DND-41 (cell line): ENCODE results near the gene MYL3.

Experiments
- ATAC-seq: fragments of 200-7000 bp; cut with Tn5 transposase; 3 replicates; pipeline ENCODE4 v1.9.1; 2021; ENCODE audit warnings: low read depth; ENCODE audit not compliant: insufficient read depth
- DNase-seq: peaks from one replicate; pipeline ENCODE4 v3.0.0-alpha.2; 2020
- H2AFZ ChIP-seq: 2 replicates; pipeline ENCODE4 v1.6.0; 2012; ENCODE audit warnings: low read depth, low read length
- H3K27ac ChIP-seq: 2 replicates; pipeline ENCODE4 v1.5.1; 2012; ENCODE audit warnings: low read length, inconsistent platforms
- H3K27me3 ChIP-seq: fragments of 200-600 bp; sonication (generic); 2 replicates; pipeline ENCODE4 v1.6.0; 2012; ENCODE audit warnings: low read length, mild to moderate bottlenecking, inconsistent platforms; ENCODE audit not compliant: insufficient read depth, poor library complexity
- H3K36me3 ChIP-seq: 2 replicates; pipeline ENCODE4 v1.5.1; 2012; ENCODE audit warnings: low read length, inconsistent platforms; ENCODE audit not compliant: insufficient read depth
- H3K4me1 ChIP-seq: 2 replicates; pipeline ENCODE4 v1.5.1; 2012; ENCODE audit warnings: mild to moderate bottlenecking, low read length; ENCODE audit not compliant: insufficient read depth
- H3K4me2 ChIP-seq: 2 replicates; pipeline ENCODE4 v1.6.0; 2012; ENCODE audit warnings: mild to moderate bottlenecking, moderate library complexity, low read length, inconsistent platforms; ENCODE audit not compliant: insufficient read depth
- H3K4me3 ChIP-seq, 2 experiments: fragments of 200-600 bp in 1 of 2; shearing (Covaris generic) in 1 of 2; 2 replicates each; pipeline ENCODE4 v1.5.1; 2012 to 2016; ENCODE audit warnings: inconsistent platforms in 2 of 2, low read length in 2 of 2, mild to moderate bottlenecking in 2 of 2, low read depth in 1 of 2, moderate library complexity in 1 of 2
- H3K79me2 ChIP-seq: 2 replicates; pipeline ENCODE4 v1.6.0; 2012; ENCODE audit warnings: low read length, inconsistent platforms; ENCODE audit not compliant: insufficient read depth
- H3K9ac ChIP-seq: 2 replicates; pipeline ENCODE4 v1.6.0; 2012; ENCODE audit warnings: low read depth, mild to moderate bottlenecking, inconsistent platforms, low read length, moderate library complexity
- H3K9me3 ChIP-seq: 2 replicates; pipeline ENCODE4 v1.5.1; 2012; ENCODE audit warnings: low read length, moderate library complexity, mild to moderate bottlenecking, inconsistent platforms; ENCODE audit not compliant: insufficient read depth, severe bottlenecking
- H4K20me1 ChIP-seq: 2 replicates; pipeline ENCODE4 v1.6.0; 2012; ENCODE audit warnings: low read length; ENCODE audit not compliant: insufficient read depth
- CTCF ChIP-seq: IDR thresholded peaks from 2 replicates; pipeline ENCODE4 v1.5.1; 2012; ENCODE audit warnings: borderline replicate concordance, low read length, moderate library complexity, mild to moderate bottlenecking; ENCODE audit not compliant: poor library complexity, severe bottlenecking; ENCODE audit errors: extremely low read depth
- EZH2 ChIP-seq: IDR thresholded peaks from 3 replicates; pipeline ENCODE4 v1.6.1; 2012; ENCODE audit warnings: borderline replicate concordance, low read depth, mild to moderate bottlenecking, moderate library complexity, low read length, inconsistent platforms; ENCODE audit not compliant: severe bottlenecking

MYL3 gene

GRCh38 chr3:46867550-46867898 is 4.3 kb upstream of the MYL3 start:
- no peak overlapping the region for H3K27ac ChIP-seq
- H3K79me2 ChIP-seq, result no peaks in the 10 kb centered on the region
- TF ChIP-seq CTCF (no peak), EZH2 (no peak)
- H3K9me3 ChIP-seq, result no peaks in the 10 kb centered on the region
- H3K4me3 ChIP-seq, result no peak overlapping the region
- H2AFZ ChIP-seq, result no peak overlapping the region
- DNase-seq (no peak), ATAC-seq (no peak)
- no peak overlapping the region for H3K4me2 ChIP-seq
- H4K20me1 ChIP-seq, result no peaks in the 10 kb centered on the region; the same call in 1 of the 2 replicates
- no peaks in the 10 kb centered on the region for H3K27me3 ChIP-seq
- H3K4me1 ChIP-seq, result no peaks in the 10 kb centered on the region
- no peak overlapping the region for H3K9ac ChIP-seq
- no peaks in the 10 kb centered on the region for H3K36me3 ChIP-seq

- Histone ChIP-seq H3K9ac (no peak overlapping the region), H3K27me3 (no peaks in the 10 kb centered on the region), H3K4me2 (no peak overlapping the region), H3K27ac (peak overlapping the region; percentile 34; the same call in 1 of the 2 replicates), H3K4me3 (no peak overlapping the region), H4K20me1 (no peaks in the 10 kb centered on the region; the same call in 1 of the 2 replicates), H3K9me3 (no peaks in the 10 kb centered on the region), H3K79me2 (no peaks in the 10 kb centered on the region), H2AFZ (no peak overlapping the region), H3K36me3 (no peaks in the 10 kb centered on the region), H3K4me1 (no peaks in the 10 kb centered on the region)
- peak; percentile 87 for ATAC-seq
- peak; percentile 78 for DNase-seq
- TF ChIP-seq CTCF (peak; percentile 95), EZH2 (no peak)
These were observed 3.7 kb upstream of the MYL3 start for GRCh38 chr3:46866720-46867549.

- TF ChIP-seq CTCF, result no peak
- ATAC-seq (no peak), DNase-seq (no peak)
- H3K9ac ChIP-seq, result no peak overlapping the region
- no peaks in the 10 kb centered on the region for H4K20me1 ChIP-seq
- no peaks in the 10 kb centered on the region for H3K79me2 ChIP-seq
- no peak overlapping the region for H3K27ac ChIP-seq
- no peaks in the 10 kb centered on the region for H3K27me3 ChIP-seq
- H3K4me2 ChIP-seq, result no peak overlapping the region
- no peaks in the 10 kb centered on the region for H3K4me1 ChIP-seq
- no peak overlapping the region for H3K4me3 ChIP-seq
- no peak overlapping the region for H2AFZ ChIP-seq
- no peaks in the 10 kb centered on the region for H3K36me3 ChIP-seq
- no peaks in the 10 kb centered on the region for H3K9me3 ChIP-seq
These were observed 2.9 kb upstream of the MYL3 start for GRCh38 chr3:46866032-46866595.
